HG02973 (cell line): Measurements from ENCODE around the gene PLEKHH3.
"Not testable (repeated sequence)": the region's sequence is repeated elsewhere in the genome, so short reads cannot be mapped to it uniquely, and the experiment has no call there.

Experiments
- ATAC-seq: cut with Tn5 transposase; IDR thresholded peaks from one replicate; pipeline ENCODE4 v1.9.1; 2021; ENCODE audit warnings: moderate library complexity; ENCODE audit not compliant: unreplicated experiment

The PLEKHH3 gene

GRCh38 chr17:42673266-42673884 is 3.4 kb downstream of the PLEKHH3 start:
- ATAC-seq: no peak

- ATAC-seq: no peak
Observed at GRCh38 chr17:42672038-42672437, 4.8 kb downstream of the PLEKHH3 start.

- ATAC-seq: no peak
Observed at GRCh38 chr17:42670789-42671657, 5.8 kb downstream of the PLEKHH3 start.

DNA sequence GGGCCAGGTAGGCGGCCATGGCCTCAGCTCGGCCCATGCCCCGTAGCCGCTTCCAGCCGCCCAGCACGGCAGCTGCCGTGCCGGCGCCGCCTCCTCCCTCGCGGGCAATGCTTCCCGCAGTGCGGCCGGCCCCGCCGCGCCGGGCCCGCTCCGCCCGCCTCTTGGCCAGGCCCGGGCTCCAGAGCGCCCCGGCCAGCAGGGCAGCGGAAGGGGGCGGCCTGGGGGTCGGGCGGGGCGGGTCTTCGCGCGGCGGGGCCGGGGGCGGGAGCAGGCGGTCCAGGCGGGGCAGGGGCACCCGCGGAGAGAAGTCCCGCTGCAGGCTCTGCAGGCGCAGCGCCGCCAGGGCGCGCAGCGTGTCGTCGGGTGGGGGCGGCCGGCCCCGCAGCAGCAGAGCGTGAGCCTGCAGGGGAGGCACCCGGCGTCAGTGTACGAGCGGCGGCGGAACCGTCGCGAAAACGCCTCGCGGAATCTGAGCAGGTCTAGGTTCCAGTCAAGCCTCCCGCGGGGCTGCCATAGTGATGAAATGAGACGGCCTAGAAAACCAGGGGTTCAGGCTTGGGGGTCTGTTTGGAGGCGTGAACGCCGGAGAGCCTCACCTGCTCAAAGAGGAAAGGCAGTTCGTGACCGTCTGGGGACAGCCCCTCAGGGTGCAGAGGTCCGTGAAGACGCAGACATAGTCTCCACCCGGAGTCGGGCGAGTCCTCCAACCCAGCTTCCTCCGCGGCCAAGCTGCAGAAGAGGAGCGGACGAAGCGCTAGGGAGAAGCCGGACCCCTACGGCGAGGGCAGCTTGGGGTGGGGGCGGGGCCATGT is 6.6 kb downstream of the PLEKHH3 start:
- ATAC-seq: no peak

- no peak for ATAC-seq
Observed at GRCh38 chr17:42669705-42669976, 7.2 kb downstream of the PLEKHH3 start.

DNA sequence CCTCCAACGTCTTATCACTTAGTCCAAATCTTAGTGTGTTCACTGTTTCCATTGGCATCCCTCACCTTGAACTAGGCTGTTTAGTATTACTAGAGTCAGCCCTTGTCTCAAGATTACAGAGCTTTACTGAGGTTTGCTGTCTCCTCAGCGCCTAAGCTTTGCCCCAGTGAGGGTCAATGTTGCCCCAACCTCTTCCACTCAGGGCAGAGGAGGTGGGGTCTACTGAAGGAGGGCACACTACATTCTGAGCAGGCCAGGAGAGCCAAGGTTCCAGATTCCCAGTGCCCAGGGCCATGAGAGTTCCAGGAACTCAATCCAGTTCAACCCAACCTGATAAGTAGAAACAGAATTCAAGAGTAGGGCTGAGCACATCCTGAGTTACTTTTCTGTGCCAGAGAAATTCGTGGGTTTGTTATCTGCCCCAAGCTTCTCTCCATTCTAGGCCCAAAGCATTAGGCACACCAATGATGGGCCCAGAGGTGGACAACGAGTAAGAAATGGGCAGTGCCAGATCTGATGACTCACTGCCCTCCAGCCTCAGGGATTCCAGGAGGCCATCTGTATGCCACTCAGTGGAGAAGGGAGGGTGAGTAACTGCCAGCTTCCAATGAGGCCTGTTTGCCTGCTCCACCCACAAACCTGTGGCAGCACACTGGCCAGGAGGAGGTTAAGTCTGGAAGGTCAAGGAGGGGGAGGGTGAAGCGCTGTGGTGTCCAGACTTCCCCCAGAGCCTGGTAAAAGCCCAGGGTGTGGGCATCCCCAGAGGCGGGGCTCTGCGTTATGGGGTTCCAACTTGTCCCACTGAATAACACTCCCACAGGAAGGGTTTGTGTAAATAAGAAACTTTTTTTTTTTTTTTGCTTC is 9.5 kb downstream of the PLEKHH3 start:
- ATAC-seq: no peak

GRCh38 chr17:42666126-42666525 is 10.7 kb downstream of the PLEKHH3 start:
- not testable (repeated sequence) for ATAC-seq

- no peak for ATAC-seq
Observed at GRCh38 chr17:42665581-42666001, 11.2 kb downstream of the PLEKHH3 start.

GRCh38 chr17:42660692-42661345 is 16.0 kb downstream of the PLEKHH3 start:
- ATAC-seq: no peak

- not testable (repeated sequence) for ATAC-seq
Observed at GRCh38 chr17:42659932-42660274, 16.9 kb downstream of the PLEKHH3 start.

DNA sequence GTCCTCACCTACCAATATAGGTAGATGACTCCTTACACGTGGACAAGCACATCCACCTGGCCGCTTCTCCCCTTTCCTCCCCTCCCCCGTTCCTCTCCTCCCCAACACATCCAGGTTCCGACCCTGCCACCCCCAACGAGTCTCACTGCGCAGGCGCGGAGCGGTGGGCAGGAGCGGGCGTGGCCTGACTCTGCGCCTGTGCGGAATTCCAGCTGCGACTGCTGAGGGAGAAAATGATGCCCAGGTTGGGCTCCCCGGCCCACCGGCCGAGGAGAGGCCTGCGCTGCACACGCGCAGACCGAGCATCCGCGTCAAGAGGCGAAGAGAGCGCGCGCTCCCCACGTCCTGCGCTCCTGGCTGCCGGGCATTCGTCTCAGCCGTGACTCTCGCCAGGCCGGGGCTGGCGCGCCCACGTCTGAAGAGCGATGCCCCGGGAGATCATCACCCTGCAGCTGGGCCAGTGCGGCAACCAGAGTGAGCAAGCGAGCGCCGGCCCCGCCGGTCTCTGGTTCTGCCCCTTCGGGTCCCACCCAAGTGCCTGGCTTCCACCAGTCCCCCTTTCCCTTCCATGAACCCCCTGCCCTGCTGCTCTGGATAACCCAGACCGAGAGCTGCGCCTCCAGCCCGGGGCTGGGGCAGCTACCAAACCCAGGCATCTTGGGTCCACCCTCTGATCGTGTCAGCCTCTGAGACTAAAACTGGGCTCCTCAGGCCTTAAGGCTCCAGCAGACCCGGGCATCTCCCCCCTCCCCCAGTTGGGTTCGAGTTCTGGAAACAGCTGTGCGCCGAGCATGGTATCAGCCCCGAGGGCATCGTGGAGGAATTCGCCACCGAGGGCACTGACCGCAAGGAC is 17.5 kb downstream of the PLEKHH3 start, which contains the start of gene TUBG2:
Gene TUBG2, plus strand, starts transcription at position 206 of the 853 bp plus-strand sequence. Its CDS starts 220 bp downstream, at position 426.
- ATAC-seq: no peak

DNA sequence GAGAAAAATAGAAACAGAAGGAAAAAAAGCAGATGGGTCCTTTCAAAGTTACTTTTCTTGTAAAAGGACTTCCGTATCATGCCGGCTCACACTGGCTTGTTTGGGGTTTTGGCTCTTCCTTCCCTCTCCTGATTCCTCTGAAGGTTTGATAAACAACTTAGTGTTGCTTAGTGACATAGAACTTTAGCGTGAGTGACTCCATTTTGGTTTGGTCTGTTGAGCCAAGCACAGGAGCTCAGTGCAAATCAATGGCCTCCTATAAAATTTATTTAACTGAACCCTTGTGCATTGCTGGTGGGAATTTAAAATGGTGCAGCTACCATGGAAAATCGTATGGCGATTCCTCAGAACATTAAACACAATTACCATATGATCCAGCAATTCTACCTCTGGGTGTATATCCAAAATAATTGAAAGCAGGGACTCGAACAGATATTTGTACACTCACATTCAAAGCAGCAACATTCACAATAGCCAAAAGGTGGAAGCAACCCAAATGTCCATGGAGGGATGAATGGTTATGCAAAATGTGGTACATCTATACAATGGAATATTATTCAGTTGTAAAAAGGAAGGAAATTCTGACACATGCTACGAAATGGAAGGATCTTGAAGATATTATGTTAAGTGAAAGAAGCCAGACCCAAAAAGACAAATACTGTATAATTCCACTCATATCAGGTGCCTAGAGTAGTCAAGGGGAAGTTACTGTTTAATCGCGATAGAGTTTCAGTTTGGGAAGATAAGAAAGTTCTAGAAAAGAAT is 18.8 kb downstream of the PLEKHH3 start:
- ATAC-seq: no peak

- no peak for ATAC-seq
Observed at GRCh38 chr17:42655528-42655927, 21.3 kb downstream of the PLEKHH3 start.

DNA sequence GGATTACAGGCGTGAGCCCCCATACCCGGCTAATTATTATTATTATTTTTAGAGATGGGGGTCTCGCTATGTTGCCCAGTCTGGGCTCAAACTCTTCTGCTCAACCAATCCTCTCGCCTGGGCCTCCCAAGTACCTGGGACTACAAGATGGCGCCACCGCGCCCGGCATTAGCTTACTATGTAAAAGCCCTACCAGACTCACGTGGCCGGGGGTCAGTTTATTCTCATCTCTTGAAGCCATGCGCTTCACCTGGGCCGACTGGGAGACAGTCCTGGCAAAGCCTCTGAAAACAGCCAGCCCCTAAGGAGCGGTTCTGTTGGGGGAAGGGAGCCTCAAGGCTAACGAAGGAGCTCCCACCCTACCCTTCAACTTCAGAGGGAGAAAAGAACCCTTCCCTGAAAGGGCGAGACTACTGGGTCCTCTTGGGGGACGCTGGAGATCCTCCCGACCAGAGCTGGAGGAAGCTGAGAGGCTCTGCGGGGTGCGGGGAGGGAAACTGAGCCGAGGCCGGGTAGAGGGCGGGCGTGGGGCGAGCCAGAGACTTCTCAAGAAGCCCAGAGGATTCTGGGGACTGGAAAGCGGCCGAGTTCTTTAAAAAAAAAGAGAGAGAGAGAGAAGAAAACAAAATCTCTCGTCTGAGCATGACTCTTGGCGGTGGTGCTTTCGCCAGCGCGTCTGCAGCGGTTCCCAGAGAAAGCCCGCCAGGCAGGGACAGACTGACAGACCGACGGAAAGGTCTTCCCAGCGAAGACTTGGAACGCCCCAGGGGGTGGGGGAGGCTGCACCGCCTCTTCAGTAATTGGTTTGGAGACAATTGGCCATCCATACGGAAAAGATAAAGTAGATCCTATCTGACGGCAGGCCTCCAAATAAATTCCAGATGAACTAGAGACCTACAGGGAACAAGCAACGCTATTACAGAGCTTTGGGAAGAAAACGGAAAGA is 23.3 kb downstream of the PLEKHH3 start:
- ATAC-seq: no peak

- no peak for ATAC-seq
Observed at GRCh38 chr17:42651392-42651791, 25.4 kb downstream of the PLEKHH3 start.

GRCh38 chr17:42647778-42648177 is 29.0 kb downstream of the PLEKHH3 start:
- no peak for ATAC-seq

GRCh38 chr17:42642336-42642735 is 34.5 kb downstream of the PLEKHH3 start:
- no peak for ATAC-seq
